ENCODE measurements around the gene OR6K2. TPM values are rescaled to one million over a fixed set of nuclear protein-coding genes. Genes with fewer than 3 reads are reported as not detected.

The OR6K2 gene
- total RNA-seq, 1 donor from 2014 or later, result not detected

DNA sequence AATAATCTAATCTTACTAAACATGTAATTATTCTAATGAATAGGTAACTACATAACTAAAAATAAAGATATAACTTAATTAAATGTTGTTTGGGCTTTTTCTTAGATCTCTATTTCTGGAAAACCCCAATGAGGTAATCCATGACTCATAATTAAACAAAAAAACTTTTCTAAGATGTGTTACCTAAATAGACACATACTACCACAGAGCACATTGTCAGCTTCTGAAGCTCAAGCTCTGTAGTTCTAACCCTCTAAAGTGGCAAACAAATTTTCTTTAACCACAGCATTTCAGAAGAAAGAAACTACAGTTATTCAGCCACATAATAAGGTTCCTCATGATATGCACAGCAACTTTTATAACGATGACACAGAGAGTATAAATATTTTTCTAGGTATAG is 15.9 kb upstream of the OR6K2 start:
- TF ChIP-seq, protein P1, sequence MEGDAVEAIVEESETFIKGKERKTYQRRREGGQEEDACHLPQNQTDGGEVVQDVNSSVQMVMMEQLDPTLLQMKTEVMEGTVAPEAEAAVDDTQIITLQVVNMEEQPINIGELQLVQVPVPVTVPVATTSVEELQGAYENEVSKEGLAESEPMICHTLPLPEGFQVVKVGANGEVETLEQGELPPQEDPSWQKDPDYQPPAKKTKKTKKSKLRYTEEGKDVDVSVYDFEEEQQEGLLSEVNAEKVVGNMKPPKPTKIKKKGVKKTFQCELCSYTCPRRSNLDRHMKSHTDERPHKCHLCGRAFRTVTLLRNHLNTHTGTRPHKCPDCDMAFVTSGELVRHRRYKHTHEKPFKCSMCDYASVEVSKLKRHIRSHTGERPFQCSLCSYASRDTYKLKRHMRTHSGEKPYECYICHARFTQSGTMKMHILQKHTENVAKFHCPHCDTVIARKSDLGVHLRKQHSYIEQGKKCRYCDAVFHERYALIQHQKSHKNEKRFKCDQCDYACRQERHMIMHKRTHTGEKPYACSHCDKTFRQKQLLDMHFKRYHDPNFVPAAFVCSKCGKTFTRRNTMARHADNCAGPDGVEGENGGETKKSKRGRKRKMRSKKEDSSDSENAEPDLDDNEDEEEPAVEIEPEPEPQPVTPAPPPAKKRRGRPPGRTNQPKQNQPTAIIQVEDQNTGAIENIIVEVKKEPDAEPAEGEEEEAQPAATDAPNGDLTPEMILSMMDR (IDR thresholded peaks at IDR 0.05; ENCODE audit: unreplicated experiment), result no peak
- Mint-ChIP-seq H3K36me3 (ENCODE audit: insufficient read depth) (no peaks in the 10 kb centered on the region), H3K4me3 (ENCODE audit: low read depth) (no peak overlapping the region)

GRCh38 chr1:158714754-158715153 is 14.3 kb upstream of the OR6K2 start:
- Mint-ChIP-seq H3K27me3 (no peaks in the 10 kb centered on the region), H3K4me1 (ENCODE audit: low read depth) (no peaks in the 10 kb centered on the region), H3K27ac (no peak overlapping the region), H3K4me3 (ENCODE audit: low read depth) (no peak overlapping the region), H3K9me3 (ENCODE audit: low read depth) (no peaks in the 10 kb centered on the region), H3K36me3 (ENCODE audit: insufficient read depth) (no peaks in the 10 kb centered on the region)
- no peak for DNase-seq (ENCODE audit: low spot score, unreplicated experiment)
- TF ChIP-seq, protein P1 (IDR thresholded peaks at IDR 0.05; ENCODE audit: unreplicated experiment), result no peak

More for the DNA sequence above, 15.9 kb upstream of the OR6K2 start:
- H3K4me1 Mint-ChIP-seq (ENCODE audit: low read depth), result no peaks in the 10 kb centered on the region
- peaks cover 3% of the 10 kb centered on the region for H3K27me3 Mint-ChIP-seq
- no peak for DNase-seq (ENCODE audit: low spot score, unreplicated experiment)
- H3K27ac Mint-ChIP-seq, result no peak overlapping the region
- no peaks in the 10 kb centered on the region for H3K9me3 Mint-ChIP-seq (ENCODE audit: low read depth)

DNA sequence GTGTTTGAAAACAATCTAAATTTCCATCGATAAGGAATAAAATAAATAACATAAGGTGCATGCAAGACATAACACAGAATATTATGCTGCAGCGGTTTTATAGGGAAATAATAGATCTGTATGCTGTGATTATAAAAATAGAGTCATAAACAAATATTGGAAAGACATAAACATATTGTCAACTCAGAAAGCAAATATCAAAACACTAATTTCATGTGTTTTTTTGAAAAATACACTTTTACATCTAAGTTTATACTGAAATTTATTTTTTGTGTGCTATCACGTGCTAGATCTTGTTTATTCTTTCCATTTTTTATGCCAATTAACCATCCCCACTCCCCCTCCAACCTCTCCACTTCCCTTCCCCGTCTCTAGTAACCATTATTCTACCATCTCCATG is 10.6 kb upstream of the OR6K2 start:
- H3K27me3 Mint-ChIP-seq, result no peaks in the 10 kb centered on the region
- no peak overlapping the region for H3K4me3 Mint-ChIP-seq (ENCODE audit: low read depth)
- no peaks in the 10 kb centered on the region for H3K4me1 Mint-ChIP-seq (ENCODE audit: low read depth)
- TF ChIP-seq, protein P1 (IDR thresholded peaks at IDR 0.05; ENCODE audit: unreplicated experiment), result no peak
- no peak overlapping the region for H3K27ac Mint-ChIP-seq
- H3K9me3 Mint-ChIP-seq (ENCODE audit: low read depth), result no peaks in the 10 kb centered on the region
- H3K36me3 Mint-ChIP-seq (ENCODE audit: insufficient read depth), result no peaks in the 10 kb centered on the region
- DNase-seq (ENCODE audit: low spot score, unreplicated experiment), result no peak

GRCh38 chr1:158706096-158706495 is 5.6 kb upstream of the OR6K2 start:
- TF ChIP-seq, protein P1 (IDR thresholded peaks at IDR 0.05; ENCODE audit: unreplicated experiment), result no peak
- Mint-ChIP-seq H3K36me3 (ENCODE audit: insufficient read depth) (no peaks in the 10 kb centered on the region), H3K4me3 (ENCODE audit: low read depth) (no peak overlapping the region), H3K27ac (no peak overlapping the region), H3K27me3 (no peaks in the 10 kb centered on the region), H3K4me1 (ENCODE audit: low read depth) (no peaks in the 10 kb centered on the region), H3K9me3 (ENCODE audit: low read depth) (no peaks in the 10 kb centered on the region)
- no peak for DNase-seq (ENCODE audit: low spot score, unreplicated experiment)

GRCh38 chr1:158694596-158694995 is 5.9 kb downstream of the OR6K2 start:
- TF ChIP-seq, protein P1 (IDR thresholded peaks at IDR 0.05; ENCODE audit: unreplicated experiment), result no peak
- H3K4me1 Mint-ChIP-seq (ENCODE audit: low read depth), result no peaks in the 10 kb centered on the region
- no peak overlapping the region for H3K27ac Mint-ChIP-seq
- no peak overlapping the region for H3K4me3 Mint-ChIP-seq (ENCODE audit: low read depth)
- no peaks in the 10 kb centered on the region for H3K9me3 Mint-ChIP-seq (ENCODE audit: low read depth)
- peaks cover 4% of the 10 kb centered on the region for H3K27me3 Mint-ChIP-seq
- no peaks in the 10 kb centered on the region for H3K36me3 Mint-ChIP-seq (ENCODE audit: insufficient read depth)
- no peak for DNase-seq (ENCODE audit: low spot score, unreplicated experiment)

All from progenitor cell of endocrine pancreas (in vitro differentiated cells).